ENCODE data around the gene ICAM3.
A peak's percentile ranks its signal among the peaks of the same experiment; 100 is the strongest.
"Not testable (repeated sequence)": the region's sequence is repeated elsewhere in the genome, so short reads cannot be mapped to it uniquely, and the experiment has no call there.

The ICAM3 gene

DNA sequence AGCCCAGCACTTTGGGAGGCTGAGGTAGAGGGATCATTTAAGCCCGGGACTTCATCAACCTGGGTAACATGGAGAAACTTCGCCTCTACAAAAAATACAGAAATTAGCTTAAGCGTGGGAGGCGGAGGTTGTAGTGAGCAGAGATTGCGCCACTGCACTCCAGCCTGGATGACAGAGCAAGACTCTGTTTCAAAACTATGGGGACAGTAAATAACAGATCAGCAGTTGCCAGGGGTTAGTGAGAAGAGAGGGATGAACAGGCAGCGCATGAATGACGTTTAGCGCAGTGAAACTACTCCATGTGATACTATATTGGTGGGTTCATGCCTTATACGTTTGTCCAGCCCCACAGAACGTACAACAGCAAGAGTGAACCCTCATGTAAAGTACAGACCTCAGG is 7.1 kb upstream of the ICAM3 start:
- DNase-seq, result no peak

DNA sequence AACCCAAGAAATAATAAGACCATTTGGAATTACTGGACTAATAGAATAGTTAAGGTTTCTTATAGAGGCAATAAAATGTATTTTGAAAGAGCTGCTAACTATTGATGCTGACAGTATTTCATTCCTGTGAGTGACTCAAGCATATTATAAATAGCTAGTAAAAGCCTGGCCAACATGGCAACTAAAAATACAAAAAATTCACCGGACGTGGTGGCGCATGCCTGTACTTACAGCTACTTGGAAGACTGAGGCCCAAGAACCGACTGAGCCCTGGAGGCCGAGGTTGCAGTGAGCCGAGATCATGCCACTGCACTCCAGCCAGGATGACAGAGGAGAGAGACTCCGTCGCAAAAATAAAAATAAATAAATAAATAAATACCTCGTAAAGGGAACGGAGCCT is 5.4 kb upstream of the ICAM3 start:
- no peak for DNase-seq

DNA sequence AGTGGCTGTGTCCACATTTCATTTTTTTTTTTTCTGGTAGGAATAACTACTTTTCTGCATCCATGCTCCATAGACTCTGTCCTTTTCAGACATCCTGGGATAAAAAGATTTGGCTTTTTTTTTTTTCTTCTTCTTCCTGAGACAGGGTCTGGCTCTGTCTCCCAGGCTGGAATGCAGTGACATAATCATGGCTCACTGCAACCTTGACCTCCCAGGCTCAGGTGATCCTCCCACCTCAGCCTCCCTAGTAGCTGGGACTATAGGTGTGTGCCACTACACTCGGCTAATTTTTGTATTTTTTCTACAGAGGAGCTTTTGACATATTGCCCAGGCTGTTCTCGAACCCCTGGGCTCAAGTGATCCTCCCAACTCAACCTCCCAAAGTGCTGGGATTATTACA is 4.1 kb upstream of the ICAM3 start:
- DNase-seq, result no peak

DNA sequence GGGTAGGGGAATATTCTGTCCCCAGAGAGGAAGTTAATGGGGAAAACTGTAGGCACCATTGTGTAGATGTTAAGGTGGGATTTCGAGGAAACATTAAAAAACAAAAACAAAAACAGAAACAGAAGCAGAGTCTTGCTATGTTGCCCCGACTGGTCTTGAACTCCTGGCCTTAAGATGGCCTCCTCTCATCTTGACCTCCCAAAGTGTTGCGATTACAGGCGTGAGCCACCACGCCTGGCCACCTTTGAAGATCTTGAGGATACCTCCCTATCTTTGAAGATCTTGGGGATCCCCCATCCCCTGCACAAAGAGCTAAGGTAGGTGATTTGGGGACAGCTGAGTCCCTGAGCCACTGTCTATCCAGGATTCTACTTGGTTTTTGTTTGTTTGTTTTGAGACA is 553 bp upstream of the ICAM3 start:
- no peak for DNase-seq

DNA sequence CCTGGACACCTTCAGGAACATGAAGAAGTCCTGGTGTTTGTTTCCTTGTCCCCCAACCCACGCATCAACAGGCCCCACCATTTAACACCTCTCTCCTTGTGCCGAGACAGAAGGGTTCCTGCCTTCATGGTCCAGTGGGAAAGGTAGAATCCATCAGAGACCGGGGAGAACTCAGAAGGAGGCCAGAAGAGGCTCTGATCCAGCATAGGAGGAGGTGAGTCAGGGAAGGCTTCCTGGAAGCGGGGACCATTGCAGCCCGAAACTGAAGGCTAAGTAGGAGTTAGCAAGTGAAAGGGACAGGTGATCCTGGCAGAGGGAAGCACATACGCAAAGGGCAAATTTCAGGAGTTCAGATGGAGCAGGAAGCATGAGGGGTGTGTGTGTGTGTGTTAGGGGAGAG is 484 bp downstream of the ICAM3 start:
- no peak for DNase-seq

DNA sequence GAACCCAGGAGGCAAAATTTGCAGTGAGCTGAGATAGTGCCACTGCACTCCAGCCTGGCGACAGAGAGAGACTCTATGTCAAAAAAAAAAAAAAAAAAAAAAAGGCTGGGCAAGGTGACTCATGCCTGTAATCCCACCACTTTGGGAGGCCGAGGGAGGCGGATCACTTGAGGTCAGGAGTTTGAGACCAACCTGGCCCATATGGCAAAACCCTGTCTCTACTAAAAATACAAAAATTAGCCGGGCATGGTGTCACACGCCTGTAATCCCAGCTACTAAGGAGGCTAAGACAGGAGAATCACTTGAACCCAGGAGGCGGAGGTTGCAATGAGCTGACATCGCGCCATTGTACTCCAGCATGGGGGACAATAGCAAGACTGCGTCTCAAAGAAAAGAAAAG is 2.7 kb downstream of the ICAM3 start:
- DNase-seq, result not testable (repeated sequence)

DNA sequence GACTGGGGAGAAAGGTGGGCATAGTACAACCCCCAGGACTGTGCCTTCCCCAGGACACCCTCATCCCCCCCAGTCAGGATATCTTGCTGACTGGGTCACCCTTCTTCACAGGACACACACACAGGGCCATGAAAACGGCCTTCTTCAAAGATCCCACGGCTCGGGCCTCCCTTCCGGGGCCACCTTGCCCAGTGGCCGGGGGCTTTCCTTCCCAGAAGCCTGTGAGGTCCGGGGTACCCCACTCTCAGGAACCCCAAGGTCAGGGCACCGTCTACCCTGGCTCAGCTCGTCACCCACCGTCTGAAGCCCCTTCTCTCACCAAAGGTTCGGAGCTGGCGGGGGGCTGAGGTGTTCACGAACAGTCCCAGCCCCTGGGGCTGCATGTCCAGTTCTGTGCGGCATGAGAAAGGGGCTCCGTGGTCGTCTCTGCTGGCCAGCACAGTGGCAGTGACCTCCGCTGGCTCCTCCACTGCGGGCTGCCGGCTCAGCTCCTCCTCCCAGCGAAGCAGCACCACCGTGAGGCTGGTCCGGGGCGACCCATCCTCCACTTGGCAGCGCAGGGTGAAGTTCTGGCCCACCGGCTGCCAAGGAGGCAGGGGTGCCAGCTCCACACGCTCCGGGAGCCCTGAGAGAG is 4.0 kb downstream of the ICAM3 start:
- DNase-seq, result no peak

DNA sequence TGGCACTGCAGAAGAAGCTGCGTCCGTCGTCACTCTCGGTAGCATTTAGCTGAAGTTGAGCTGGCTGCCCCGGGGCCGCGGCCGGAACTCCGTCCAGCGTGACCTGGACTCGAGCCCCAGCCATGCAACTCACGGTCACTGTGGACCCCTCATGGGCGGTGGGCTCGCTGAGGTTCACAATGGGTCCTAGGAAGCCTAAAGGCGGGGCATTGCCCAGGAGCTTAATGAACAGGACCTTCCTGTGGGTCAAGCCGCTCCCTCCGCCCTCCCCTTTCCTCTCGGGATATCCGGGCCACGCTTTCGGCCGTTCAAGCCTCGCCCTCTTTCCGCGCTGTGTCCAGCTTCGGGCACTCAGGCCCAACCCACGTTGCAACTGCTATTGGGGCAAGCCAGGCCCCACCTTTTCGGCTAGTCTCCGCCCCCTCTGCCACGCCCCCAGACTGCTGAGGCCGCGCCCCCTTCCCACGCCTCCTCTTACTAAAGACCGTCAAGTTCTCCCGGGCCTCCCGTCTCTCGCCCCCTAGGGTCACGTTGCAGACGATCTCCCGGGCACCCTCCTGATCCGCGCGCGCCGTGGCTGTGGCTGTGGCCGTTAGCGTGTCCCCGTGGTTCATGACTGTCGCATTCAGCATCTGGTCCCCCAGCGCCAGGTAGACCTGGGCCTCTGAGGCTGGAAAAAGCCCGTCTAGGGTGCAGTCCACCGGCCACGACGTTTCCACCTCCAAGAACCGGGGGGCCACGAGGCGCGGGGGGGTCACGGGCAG is 4.7 kb downstream of the ICAM3 start:
- peak; percentile 27 for DNase-seq

DNA sequence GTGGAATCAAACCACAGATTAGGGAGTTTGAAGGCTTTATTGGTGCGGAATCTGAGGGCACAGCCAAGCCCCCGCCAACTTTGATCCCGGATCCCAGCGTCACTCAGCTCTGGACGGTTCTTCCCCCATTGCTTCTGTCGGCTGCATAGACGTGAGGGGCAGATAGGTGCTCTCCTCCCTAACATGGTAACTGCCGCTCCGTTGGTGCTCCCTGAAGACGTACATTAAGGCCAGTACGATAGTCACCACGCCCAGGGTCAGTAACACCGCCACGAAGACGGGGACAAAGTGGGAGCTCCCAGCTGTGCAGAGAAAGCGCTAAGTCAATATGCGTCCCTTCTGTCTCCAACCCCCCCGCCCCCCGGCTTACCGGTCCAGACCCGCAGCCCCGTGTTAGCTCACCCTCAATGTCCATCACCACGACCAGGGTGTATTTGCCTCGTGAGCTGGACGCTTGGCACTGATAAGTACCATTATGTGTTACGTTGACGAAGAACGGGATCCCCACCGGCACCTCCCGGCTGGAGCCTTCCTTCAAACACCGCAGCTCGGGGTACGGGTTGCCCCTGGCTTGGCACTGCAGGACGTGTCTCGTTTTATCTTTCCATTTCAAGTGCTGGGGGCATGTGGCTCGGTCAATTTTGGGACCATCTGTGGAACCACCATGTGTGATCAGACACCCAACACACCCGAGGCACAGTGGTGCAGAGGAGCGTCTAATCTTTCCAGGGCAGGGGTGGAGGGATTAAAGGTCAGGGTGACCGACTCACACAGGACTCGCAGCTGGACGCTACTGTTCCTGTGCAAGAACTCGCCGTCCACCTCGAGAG is 5.5 kb downstream of the ICAM3 start:
- no peak for DNase-seq

DNA sequence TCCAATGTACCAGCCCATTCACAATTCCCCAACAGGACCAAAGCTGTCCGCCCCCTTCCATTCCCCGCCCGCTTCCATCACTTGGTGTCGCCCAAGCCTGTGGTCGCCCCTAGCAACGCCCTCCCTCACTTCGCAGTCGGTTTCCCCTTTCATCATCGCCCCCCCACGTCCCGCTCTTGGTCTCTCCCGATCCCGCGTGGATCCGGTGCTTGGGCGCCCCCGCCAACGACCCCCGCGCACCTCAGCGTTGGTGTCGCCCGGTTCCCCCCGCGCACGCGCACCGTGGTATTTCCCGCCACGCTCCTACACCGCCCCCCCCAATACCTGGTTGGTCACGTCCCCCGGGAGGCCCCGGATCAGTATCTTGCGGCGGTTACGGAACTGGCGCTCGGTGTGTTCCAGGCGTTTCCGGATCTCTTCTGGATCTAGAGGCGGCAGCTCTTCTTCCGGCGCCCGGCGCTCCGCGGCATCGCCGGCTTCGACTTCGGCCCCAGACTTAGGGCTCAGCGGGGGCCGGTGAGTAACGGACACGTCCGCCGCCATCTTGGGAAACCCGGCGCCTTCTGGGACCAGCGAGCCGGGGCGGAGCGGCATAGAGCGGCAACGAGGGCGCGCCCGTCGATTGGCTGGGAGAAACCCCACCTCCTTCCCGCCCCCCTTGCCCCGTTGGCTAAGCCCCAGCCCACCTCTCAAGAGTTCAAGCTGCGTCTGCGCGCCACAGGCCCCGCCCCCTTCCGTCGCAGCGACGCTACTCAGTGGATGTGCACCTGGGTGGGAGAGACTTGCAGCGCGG is 6.3 kb downstream of the ICAM3 start, which contains the start of gene RAVER1:
Gene RAVER1 (minus strand): TSS at position 565 of the 793 bp plus-strand sequence. CDS start 22 bp downstream, at position 543.
- DNase-seq, result peak; percentile 78

DNA sequence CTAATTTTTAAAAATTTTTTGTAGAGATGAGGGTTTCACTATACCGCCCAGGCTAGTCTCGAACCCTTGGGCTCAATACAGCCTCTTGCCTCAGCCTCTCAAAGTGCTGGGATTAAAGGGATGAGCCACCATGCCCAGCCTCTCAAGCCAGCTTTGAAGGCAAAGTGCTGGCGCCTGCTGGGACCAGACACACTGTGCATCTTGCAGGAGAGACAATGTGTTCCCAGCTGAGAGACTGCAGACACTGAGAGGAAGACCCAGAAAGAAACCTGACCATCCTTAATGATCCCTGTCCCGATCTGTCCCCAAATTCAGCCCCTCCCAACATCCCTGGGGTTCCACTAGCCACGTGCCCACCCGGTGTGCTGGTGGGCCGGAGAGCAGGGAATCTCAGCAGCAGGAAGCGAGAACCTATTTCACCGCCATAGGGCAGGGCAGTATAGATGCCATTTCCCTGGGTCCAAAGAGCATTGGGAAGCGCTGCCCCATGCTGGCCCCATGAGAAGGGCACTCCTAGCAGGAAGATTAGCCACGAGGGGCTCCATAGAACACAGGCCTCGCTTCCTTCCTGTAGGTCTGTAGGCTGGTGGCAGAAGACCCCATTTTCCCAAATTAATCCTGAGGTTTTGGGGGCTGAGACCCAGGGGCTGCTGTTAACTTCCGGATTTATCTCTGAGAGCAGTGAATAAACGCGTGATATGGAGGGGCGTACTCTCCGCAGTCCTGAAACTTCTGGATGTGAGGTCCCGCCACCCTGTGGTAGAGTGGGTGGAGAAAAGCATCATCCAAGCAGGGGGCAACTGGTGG is 7.1 kb downstream of the ICAM3 start:
- DNase-seq, result no peak

DNA sequence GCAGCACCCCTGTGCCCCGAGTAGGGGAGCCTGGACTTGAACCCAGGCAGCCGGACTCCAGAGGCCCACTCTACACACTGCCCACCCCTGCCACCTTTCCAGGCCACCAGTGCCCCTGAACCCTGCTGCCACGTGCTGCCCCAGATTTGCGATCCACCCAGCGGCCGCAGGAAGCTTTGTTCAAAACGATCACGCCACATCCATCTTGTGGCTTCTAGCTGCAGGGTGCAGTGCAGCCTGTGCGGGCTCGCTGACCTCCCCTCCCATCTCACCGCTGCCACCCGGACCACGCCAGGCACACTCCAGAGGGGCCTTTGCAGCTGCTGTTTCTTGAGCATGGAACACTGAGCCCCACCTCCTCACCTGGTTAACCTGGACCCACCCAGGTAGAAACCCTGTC is 9.9 kb downstream of the ICAM3 start:
- DNase-seq, result no peak

DNA sequence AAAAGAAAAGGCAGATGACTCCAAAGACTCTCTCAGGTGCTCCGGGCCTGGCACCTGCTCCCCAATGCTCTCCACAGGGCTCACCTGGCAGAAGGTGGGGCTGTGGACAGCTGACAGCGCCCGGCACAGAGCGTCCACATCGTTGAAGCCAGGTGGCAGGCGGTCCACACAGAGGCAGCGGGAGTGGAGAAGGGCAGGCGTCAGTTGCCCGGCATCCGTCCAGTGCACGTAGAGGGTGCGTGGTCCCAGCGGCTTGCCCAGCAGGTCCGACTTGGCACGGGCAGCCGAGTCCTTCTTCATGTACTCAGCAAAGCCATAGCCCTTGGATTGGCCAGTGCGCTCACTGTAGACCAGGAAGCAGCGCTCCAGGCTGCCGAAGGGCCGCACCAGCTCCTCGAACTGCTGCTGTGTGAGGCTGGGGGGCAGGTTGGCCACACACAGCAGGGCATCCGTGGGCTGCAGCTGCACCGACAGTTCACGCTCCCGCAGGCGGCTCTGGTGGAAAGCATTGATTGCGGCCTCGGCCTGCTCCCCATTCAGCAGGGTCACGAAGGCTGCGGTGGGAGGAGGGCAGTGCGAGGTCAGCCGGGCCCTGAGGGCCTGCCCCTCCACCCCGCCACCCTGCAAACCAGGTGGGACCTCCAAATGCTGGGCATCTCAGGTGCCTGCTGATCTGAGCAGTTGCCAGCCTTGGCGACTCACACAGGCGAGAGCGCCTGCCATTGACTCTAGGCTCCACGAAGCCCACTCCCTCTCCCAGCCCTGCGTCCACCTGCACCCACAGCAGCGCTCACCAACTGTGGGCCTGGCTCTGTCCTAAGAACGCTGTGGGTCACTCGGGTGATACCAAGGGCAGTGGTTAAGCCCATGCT is 10.6 kb downstream of the ICAM3 start:
- DNase-seq, result no peak

DNA sequence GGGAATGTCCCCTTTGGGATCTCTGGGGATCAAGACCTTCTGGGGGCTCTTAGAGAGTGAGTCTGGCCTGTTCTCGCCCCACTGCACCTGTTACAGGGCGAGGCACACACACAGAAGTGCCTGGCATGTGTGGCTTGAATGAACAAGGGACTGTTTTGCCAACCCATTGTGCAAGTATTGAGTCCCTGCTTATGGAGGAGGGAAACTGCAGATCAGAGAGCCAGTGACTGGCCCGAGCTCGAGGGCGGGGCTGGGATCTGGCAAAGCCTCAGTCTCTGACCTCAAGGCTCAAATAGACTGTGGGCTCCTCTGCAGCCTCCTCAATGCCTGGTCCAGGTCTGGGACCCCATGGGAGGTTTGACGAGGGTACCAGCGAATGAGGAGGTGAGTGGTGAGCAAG is 11.6 kb downstream of the ICAM3 start:
- no peak for DNase-seq

DNA sequence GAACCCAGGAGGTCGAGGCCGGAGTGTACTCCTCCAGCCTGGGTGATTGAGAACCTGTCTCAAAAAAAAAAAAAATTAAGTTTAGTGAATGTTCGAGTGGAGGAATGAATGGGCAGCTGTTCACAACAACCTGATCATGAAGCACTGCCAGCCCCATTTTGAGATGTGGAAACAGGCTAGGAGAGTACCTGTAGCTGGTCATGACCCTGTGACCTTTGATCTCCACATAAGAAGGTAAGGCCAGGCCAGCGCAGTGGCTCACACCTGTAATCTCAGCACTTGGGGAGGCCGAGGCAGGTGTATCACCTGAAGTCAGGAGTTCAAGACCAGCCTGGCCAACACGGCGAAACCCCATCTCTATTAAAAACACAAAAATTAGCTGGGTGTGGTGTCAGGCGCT is 13.7 kb downstream of the ICAM3 start:
- DNase-seq, result no peak

DNA sequence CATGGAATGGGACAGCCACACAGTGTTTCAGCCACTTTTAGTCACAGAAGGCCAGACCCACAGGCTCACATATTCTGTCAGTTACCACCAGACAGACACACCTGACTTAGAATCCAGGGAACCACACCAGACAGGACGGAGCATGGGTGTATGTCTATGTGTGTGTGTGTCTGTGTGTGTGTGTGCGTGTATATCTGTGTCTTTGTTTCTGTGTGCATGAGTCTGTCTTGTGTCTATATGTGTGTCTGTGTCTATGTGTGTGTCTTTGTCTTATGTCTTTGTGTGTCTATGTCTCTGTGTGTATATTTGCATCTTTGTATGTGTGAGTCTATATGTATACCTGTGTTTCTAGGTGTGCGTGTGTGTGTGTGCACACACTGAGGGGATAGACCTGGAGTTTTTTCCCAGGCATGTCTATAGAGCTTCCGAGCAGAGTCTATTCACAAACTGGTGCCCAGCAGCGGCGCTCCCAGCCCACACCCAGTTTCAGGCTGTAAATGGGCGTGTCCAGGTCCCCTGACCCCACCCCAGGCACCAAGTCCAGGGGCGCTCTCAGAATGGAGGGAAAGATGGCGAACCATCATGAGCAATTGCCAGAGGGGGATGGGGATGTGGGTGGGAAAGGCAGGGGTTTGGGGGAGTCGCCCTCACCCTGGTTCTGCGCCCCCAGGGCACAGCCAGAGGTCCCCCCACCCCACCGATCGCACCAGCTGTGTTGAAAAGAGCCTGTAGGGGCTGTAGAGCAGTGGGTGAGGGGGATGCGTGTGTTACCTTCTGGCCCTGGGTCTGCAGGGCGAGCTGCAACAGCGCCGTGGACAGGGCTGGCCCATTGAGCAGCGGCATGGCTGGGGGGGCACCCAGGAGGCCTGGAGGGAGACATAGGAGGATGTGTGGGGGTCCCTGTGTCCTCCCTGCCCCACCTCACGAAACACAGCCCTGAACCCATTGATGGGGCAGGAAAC is 17.3 kb downstream of the ICAM3 start:
- DNase-seq, result no peak

DNA sequence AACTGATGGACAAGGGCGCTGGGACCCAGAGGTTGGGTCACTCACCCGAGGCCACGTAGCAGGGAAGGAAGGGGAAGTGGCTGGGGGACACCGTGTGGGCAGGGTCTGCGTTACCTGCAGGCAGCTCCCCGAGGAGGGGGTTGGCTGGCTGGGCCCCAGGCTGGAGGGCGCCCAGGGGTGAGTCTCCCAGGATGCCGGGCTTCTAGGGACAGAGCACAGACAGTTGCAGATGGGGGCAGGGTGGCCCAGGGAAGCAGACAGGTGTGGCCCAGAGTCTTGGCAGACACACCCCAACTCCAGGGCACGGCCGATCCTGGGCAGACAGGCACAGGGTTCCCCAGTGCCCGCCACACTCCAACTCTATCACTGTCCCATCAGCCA is 18.0 kb downstream of the ICAM3 start:
- DNase-seq, result no peak

DNA sequence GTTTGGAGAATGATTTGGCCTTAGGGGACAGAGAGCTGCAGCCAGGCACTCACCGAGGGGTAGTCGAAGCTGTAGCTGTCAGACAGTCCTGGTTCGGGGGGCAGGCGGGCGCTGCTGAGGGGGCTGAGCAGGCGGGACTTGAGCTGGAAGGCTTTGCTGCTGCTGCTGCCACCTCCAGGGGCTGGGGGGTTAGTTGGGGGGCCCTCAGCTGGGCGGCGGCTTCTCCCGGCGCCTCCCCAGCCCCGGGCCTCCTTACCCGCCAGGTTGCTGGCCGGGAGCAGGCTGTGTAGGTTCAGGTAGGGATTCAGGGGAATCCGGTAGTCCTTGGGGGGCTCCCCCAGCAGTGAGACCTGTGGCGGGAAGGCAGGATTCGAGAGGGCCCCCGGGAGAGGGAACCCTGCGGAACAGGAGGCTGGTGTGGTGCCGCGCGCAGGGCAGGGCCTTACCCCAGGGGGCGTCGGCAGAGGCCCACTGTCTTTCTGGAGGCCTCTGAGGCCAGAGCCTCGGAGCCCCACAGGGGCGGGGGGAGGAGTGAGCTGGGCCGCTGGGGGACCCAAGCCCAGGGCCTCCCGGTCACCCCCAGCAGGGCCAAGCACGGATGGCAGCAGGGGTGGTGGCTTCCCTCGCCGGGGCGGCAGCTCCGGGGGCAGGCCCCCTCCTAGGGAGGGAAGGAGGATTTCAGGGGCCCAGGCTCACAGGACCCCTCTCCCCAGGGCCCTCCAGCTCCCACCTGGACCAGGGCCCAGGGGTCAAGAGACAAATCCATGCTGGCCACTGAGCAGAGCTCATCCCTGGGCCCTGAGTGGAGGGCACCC is 18.6 kb downstream of the ICAM3 start:
- DNase-seq, result no peak

Data from NCI-H748 treated with DMSO at 0.1 percent for 48 hours (cell line).